ENCODE results near the gene C10orf88.

- TF ChIP-seq EZH2 (IDR thresholded peaks at IDR 0.05; ENCODE audit: insufficient read depth, low read length), result no peak
- no peak for TF ChIP-seq CTCF (IDR thresholded peaks at IDR 0.05; ENCODE audit: insufficient read depth, low read depth, low read length)
These were observed 23.9 kb downstream of the C10orf88 start for GRCh38 chr10:122930140-122930539.
